CD4-positive, alpha-beta T cell (primary cell): ENCODE data around the gene TMEM126B. TPM values are rescaled to one million over a fixed set of nuclear protein-coding genes. Genes with fewer than 3 reads are reported as not detected.
"Not testable (repeated sequence)": the region's sequence is repeated elsewhere in the genome, so short reads cannot be mapped to it uniquely, and the experiment has no call there.

ENCODE experiments used
- ATAC-seq: fragments of 200-7000 bp; cut with Tn5 transposase; one replicate; pipeline ENCODE4 v1.10.0; 2022; ENCODE audit warnings: mild to moderate bottlenecking; ENCODE audit not compliant: poor library complexity
- CTCF ChIA-PET: fragments of 350-600 bp; sonication (Branson Sonifier 250); formaldehyde crosslinking; loops from one replicate; lab custom pipeline; 2021; ENCODE audit warnings: antibody characterized with exemption, inconsistent platforms; lab: Charles Lee
- POLR2A ChIA-PET: fragments of 350-600 bp; sonication (Branson Sonifier 250); formaldehyde crosslinking; loops from one replicate; lab custom pipeline; 2021; ENCODE audit warnings: antibody characterized with exemption, inconsistent platforms; lab: Charles Lee
- DNase-seq, 14 experiments: peaks; one replicate each; pipeline ENCODE4 v3.0.0-alpha.2; 2013 to 2020; ENCODE audit warnings: mixed read lengths in 2 of 14
- H3K27ac ChIP-seq, 2 donors: one replicate each; pipeline versions ENCODE4 v1.5.1 to v1.7.0; 2013; ENCODE audit warnings: low read length in 2 of 2, low read depth in 1 of 2, mild to moderate bottlenecking in 1 of 2
- H3K27me3 ChIP-seq, 2 experiments: 1 replicate in 1 of 2; 2 replicates in 1 of 2; pipeline versions ENCODE4 v1.6.1 to v1.7.0; 2013; ENCODE audit warnings: low read length in 2 of 2, control low read depth in 1 of 2, mild to moderate bottlenecking in 1 of 2, moderate library complexity in 1 of 2; ENCODE audit not compliant: insufficient read depth in 2 of 2, control insufficient read depth in 1 of 2
- H3K36me3 ChIP-seq: one replicate; pipeline ENCODE4 v1.6.1; 2013; ENCODE audit warnings: low read length, control low read depth; ENCODE audit not compliant: insufficient read depth
- H3K4me1 ChIP-seq: one replicate; pipeline ENCODE4 v1.6.1; 2013; ENCODE audit warnings: low read length, control low read depth; ENCODE audit not compliant: insufficient read depth
- H3K4me3 ChIP-seq: one replicate; pipeline ENCODE4 v1.5.1; 2013; ENCODE audit warnings: mild to moderate bottlenecking, low read length, moderate library complexity
- H3K9me3 ChIP-seq, 2 experiments: 1 replicate in 1 of 2; 2 replicates in 1 of 2; pipeline versions ENCODE4 v1.6.1 to v1.7.0; 2013; ENCODE audit warnings: low read length in 2 of 2, mild to moderate bottlenecking in 2 of 2, control low read depth in 1 of 2, moderate library complexity in 1 of 2; ENCODE audit not compliant: control insufficient read depth in 1 of 2, insufficient read depth in 1 of 2
- H3K27ac Mint-ChIP-seq: one replicate; pipeline ENCODE4 v1.8.0; 2020; ENCODE audit warnings: mixed read lengths
- H3K27me3 Mint-ChIP-seq: one replicate; pipeline ENCODE4 v1.8.0; 2021; ENCODE audit warnings: mixed read lengths
- H3K36me3 Mint-ChIP-seq: one replicate; pipeline ENCODE4 v1.8.0; 2021; ENCODE audit warnings: low read depth, mixed read lengths
- H3K4me1 Mint-ChIP-seq: one replicate; pipeline ENCODE4 v1.8.0; 2021; ENCODE audit warnings: low read depth, mixed read lengths
- H3K4me3 Mint-ChIP-seq: one replicate; pipeline ENCODE4 v1.8.0; 2020; ENCODE audit warnings: mild to moderate bottlenecking, mixed read lengths
- H3K9me3 Mint-ChIP-seq: one replicate; pipeline ENCODE4 v1.8.0; 2020; ENCODE audit warnings: mixed read lengths
- CTCF ChIP-seq: fragments of 200-600 bp; IDR thresholded peaks from one replicate; pipeline ENCODE4 v1.8.0; 2022; ENCODE audit warnings: antibody characterized with exemption, mild to moderate bottlenecking
- intact Hi-C, 2 experiments: fragments of 100-400 bp; cut with DNase I in 1 of 2; cut with micrococcal nuclease in 1 of 2; formaldehyde crosslinking; loops; one replicate each; pipeline versions ENCODE4 v1.15.1 to v1.9.0; 2023 to 2025; cut with DNase I, micrococcal nuclease
- total RNA-seq, 174 experiments: library from RNA in 2 of 174; stranded (reverse) in 2 of 174; gene quantifications; one replicate each; pipeline ENCODE4 v1.2.3 and lab custom pipeline; 2021 to 2026

TMEM126B gene
- total RNA-seq, 2 experiments from 2014 or later = 16.3 to 16.8 TPM

GRCh38 chr11:85599083-85599482 is 29.3 kb upstream of the TMEM126B start:
- DNase-seq = no peak
- TF ChIP-seq CTCF = no peak
- Histone ChIP-seq H3K9me3 (no peaks in the 10 kb centered on the region), H3K36me3 (no peaks in the 10 kb centered on the region), H3K4me1 (no peaks in the 10 kb centered on the region), H3K27me3 (no peaks in the 10 kb centered on the region), H3K4me3 (no peak overlapping the region), H3K27ac (no peak overlapping the region)
- ChIA-PET CTCF (interaction anchor here (1.3 kb wide), 1 partner anchor 12 kb away, joined by 3 read pairs; no protein-coding TSS in a partner anchor), POLR2A (no interaction called here)
- Mint-ChIP-seq H3K9me3 (no peaks in the 10 kb centered on the region), H3K4me1 (no peaks in the 10 kb centered on the region), H3K27ac (no peak overlapping the region), H3K36me3 (no peaks in the 10 kb centered on the region), H3K27me3 (no peaks in the 10 kb centered on the region), H3K4me3 (no peak overlapping the region)
- no peak for ATAC-seq
- intact Hi-C loops = loop anchor here in 1 of 2 experiments (5.0 to 10.0 kb wide), 4 partner anchors 258 to 856 kb away; partner anchors contain the start of gene CCDC83

- Histone ChIP-seq H3K27ac (no peak overlapping the region), H3K9me3 (no peaks in the 10 kb centered on the region), H3K36me3 (no peaks in the 10 kb centered on the region), H3K4me3 (no peak overlapping the region), H3K4me1 (no peaks in the 10 kb centered on the region), H3K27me3 (no peaks in the 10 kb centered on the region)
- H3K4me3 Mint-ChIP-seq = no peak overlapping the region
- DNase-seq (no peak), ATAC-seq (no peak)
- no peaks in the 10 kb centered on the region for H3K9me3 Mint-ChIP-seq
- H3K4me1 Mint-ChIP-seq = no peaks in the 10 kb centered on the region
- ChIA-PET CTCF (no interaction called here), POLR2A (interaction anchor here (1.4 kb wide), 1 partner anchor 45 kb away, joined by 3 read pairs; the partner anchor contains the start of gene TMEM126A)
- no peaks in the 10 kb centered on the region for H3K36me3 Mint-ChIP-seq
- no peaks in the 10 kb centered on the region for H3K27me3 Mint-ChIP-seq
- no peak overlapping the region for H3K27ac Mint-ChIP-seq
- TF ChIP-seq CTCF = no peak
- intact Hi-C loops = no loop called here
These were observed 25.7 kb upstream of the TMEM126B start for GRCh38 chr11:85602526-85603213.

- Mint-ChIP-seq H3K4me3 (no peak overlapping the region), H3K27me3 (no peaks in the 10 kb centered on the region), H3K36me3 (no peaks in the 10 kb centered on the region), H3K27ac (no peak overlapping the region), H3K9me3 (no peaks in the 10 kb centered on the region), H3K4me1 (no peaks in the 10 kb centered on the region)
- Histone ChIP-seq H3K36me3 (no peaks in the 10 kb centered on the region), H3K4me3 (no peak overlapping the region), H3K27me3 (no peaks in the 10 kb centered on the region), H3K4me1 (no peaks in the 10 kb centered on the region), H3K9me3 (no peaks in the 10 kb centered on the region), H3K27ac (no peak overlapping the region)
- ATAC-seq (no peak), DNase-seq (no peak)
- TF ChIP-seq CTCF = no peak
- ChIA-PET CTCF (interaction anchor here (1.4 kb wide), 1 partner anchor 14 kb away, joined by 3 read pairs; no protein-coding TSS in a partner anchor), POLR2A (interaction anchor here (1.4 kb wide), 1 partner anchor 44 kb away, joined by 3 read pairs; the partner anchor contains the start of gene TMEM126A)
- intact Hi-C loops = no loop called here
These were observed 25.2 kb upstream of the TMEM126B start for GRCh38 chr11:85603220-85603619.

- ATAC-seq, H3K4me3 ChIP-seq, H3K27me3 Mint-ChIP-seq, H3K9me3 ChIP-seq, H3K36me3 Mint-ChIP-seq, H3K36me3 ChIP-seq, H3K27me3 ChIP-seq, H3K4me1 Mint-ChIP-seq, intact Hi-C loops, POLR2A ChIA-PET, CTCF ChIA-PET, H3K9me3 Mint-ChIP-seq, H3K4me3 Mint-ChIP-seq, H3K4me1 ChIP-seq, H3K27ac Mint-ChIP-seq, H3K27ac ChIP-seq, DNase-seq: not testable (repeated sequence)
These were observed 22.2 kb upstream of the TMEM126B start for GRCh38 chr11:85606237-85606636.

- H3K4me3 ChIP-seq, H3K4me1 Mint-ChIP-seq, H3K9me3 Mint-ChIP-seq, H3K36me3 ChIP-seq, CTCF ChIA-PET, H3K27ac ChIP-seq, H3K9me3 ChIP-seq, H3K36me3 Mint-ChIP-seq, H3K4me3 Mint-ChIP-seq, ATAC-seq, POLR2A ChIA-PET, H3K27ac Mint-ChIP-seq, H3K27me3 Mint-ChIP-seq, H3K27me3 ChIP-seq, H3K4me1 ChIP-seq, DNase-seq, intact Hi-C loops: not testable (repeated sequence)
These were observed 19.8 kb upstream of the TMEM126B start for GRCh38 chr11:85608621-85609020.
